Lower leg skin (tissue), 4 donors: ENCODE results near the gene HSPG2. TPM values are rescaled to one million over a fixed set of nuclear protein-coding genes. Genes with fewer than 3 reads are reported as not detected.

ENCODE experiments used
- DNase-seq, 2 donors: peaks; one replicate each; pipeline ENCODE4 v3.0.0-alpha.2; 2019; ENCODE audit warnings: low spot score in 2 of 2
- H3K4me3 ChIP-seq: fragments of 200-600 bp; sonication (generic); 2 replicates; pipeline ENCODE4 v1.5.1; 2017; ENCODE audit warnings: mild to moderate bottlenecking, low read depth; ENCODE audit not compliant: poor library complexity, severe bottlenecking
- POLR2A ChIP-seq, 2 donors: fragments of 450-650 bp; IDR thresholded peaks; one replicate each; pipeline ENCODE4 v1.6.1; 2016 to 2017; ENCODE audit warnings: antibody characterized with exemption in 2 of 2, mild to moderate bottlenecking in 1 of 2, moderate library complexity in 1 of 2
- WGBS, 2 donors: methylation state at CpG; one replicate each; pipeline ENCODE4 v1.1.5; 2018; 5-methylcytosine and 5-hydroxymethylcytosine counted together
- intact Hi-C: fragments of 100-400 bp; cut with DNase I; formaldehyde crosslinking; loops from one replicate; pipeline ENCODE4 v1.15.0; 2023; ENCODE audit warnings: low total_unique reads
- total RNA-seq, 4 donors: library from RNA; depleted of rRNA; stranded (reverse); fragments of >200 nt; gene quantifications; one replicate each; pipeline ENCODE4 v1.1.0, GENCODE V29; 2016
- TF ChIP-seq, protein P1 (sequence below), 3 donors: fragments of 450-650 bp; IDR thresholded peaks; one replicate each; pipeline ENCODE4 v1.5.1; 2016; ENCODE audit warnings: antibody characterized with exemption in 3 of 3, mild to moderate bottlenecking in 3 of 3, moderate library complexity in 2 of 3

The HSPG2 gene
- total RNA-seq, 4 donors from 2014 or later, result 67.9 to 171 (median 99.6) TPM

DNA sequence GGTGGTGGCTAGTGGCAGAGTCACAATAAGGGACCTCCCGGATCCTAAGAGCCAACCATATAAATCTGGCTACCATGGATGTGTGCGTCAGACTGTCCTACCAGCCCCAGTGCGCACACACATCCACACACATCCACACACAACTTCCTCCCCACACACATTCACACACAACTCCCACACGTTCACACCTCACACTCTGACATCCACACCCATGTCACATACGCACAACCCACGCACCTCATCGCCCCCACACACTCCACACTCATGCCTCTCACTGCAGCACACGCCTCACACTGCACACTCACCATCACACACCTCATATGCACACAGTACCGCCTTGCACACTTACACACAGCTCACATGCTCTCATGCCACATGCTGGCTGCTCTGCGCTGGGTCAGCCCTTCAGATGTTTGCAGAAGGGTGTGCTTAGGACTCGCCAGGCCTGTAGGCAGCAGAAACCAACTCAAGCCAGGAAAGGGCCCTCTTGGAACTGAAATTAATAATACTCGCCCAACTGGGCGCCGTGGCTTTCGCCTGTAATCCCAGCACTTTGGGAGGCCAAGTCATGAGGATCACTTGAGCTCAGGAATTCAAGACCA, 122.0 kb downstream of the HSPG2 start:
- TF ChIP-seq, protein P1, sequence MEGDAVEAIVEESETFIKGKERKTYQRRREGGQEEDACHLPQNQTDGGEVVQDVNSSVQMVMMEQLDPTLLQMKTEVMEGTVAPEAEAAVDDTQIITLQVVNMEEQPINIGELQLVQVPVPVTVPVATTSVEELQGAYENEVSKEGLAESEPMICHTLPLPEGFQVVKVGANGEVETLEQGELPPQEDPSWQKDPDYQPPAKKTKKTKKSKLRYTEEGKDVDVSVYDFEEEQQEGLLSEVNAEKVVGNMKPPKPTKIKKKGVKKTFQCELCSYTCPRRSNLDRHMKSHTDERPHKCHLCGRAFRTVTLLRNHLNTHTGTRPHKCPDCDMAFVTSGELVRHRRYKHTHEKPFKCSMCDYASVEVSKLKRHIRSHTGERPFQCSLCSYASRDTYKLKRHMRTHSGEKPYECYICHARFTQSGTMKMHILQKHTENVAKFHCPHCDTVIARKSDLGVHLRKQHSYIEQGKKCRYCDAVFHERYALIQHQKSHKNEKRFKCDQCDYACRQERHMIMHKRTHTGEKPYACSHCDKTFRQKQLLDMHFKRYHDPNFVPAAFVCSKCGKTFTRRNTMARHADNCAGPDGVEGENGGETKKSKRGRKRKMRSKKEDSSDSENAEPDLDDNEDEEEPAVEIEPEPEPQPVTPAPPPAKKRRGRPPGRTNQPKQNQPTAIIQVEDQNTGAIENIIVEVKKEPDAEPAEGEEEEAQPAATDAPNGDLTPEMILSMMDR (IDR thresholded peaks at IDR 0.05), result no peak
- TF ChIP-seq POLR2A (IDR thresholded peaks at IDR 0.05), result no peak
- no peak overlapping the region for H3K4me3 ChIP-seq
- intact Hi-C loops, result no loop called here
- no peak for DNase-seq
- 89 to 90% methylated on average over 15 of the region's 15 CpGs for WGBS, 2 donors

DNA sequence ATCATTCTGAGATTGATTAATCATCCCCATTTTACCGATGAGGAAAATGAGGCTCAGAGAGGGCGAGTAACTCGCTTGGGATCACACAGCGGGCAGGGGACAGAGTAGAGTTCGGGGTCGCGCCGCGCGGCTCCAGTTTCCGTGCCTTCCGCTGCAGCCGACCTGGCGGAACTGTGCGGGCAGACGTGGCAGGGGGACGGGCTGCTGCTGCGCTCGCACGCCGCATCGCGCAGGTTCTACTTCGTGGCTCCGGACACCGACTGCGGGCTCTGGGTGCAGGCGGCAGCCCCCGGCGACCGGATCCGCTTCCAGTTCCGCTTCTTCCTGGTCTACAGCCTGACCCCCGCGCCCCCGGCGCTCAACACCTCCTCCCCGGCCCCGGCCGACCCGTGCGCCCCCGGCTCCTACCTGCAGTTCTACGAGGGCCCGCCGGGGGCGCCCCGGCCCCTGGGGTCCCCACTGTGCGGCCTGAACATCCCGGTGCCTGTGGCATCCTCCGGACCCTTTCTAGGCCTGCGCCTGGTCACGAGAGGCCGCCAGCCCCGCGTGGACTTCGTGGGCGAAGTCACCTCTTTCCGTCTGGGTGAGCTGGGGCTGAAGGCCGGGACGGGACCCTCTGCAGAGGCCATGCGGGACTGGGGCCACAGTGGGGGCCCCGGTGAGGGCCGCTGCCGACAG, 122.7 kb downstream of the HSPG2 start:
- intact Hi-C loops, result no loop called here
- no peak overlapping the region for H3K4me3 ChIP-seq
- TF ChIP-seq POLR2A (IDR thresholded peaks at IDR 0.05), result no peak
- TF ChIP-seq, protein P1 (IDR thresholded peaks at IDR 0.05), result no peak
- 15 to 16% methylated on average over 25 to 38 of the region's 65 CpGs for WGBS, 2 donors
- no peak for DNase-seq

DNA sequence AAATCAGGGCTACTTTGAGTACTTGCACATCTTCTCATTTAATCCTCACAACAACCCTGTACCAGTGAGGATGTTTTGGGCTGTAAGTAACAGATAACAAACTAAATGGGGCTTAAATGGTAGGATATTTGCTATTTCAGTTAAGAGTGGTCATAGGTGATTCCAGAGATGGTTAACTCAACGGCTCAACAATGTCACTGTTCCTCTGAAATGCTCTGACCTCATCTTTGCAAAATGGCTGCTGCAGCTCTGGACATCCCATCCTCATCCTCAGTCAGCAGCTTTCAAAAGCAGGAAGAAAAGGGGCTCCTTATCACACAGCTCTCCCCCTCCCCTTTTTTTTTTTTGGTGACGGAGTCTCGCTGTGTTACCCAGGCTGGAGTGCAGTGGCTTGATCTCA, 123.6 kb downstream of the HSPG2 start:
- intact Hi-C loops, result no loop called here
- no peak overlapping the region for H3K4me3 ChIP-seq
- TF ChIP-seq POLR2A (IDR thresholded peaks at IDR 0.05), result no peak
- TF ChIP-seq, protein P1 (IDR thresholded peaks at IDR 0.05), result no peak
- DNase-seq, result no peak
- WGBS, 2 donors, result 95 to 97% methylated on average over 3 of the region's 3 CpGs

DNA sequence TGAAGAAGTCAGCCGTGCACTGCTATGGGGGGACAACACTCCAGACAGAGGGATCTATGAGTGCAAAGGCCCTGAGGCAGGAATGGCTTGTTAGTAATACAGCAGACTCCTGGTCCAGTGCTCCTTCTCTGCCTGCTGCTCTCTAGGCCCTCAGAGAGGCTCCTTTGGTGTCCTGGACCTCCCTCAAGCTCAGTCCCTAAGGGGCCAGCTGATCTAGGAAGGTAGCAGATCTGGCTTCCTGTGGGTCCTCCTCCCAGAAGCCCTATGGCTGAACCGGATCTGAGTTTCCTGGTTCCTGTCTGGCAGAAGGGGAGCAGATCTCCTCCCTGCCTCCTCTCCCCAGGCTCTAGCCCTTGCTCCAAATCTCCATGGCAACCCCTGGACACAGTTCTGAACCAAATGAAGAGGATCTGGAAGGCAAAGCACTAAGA, 125.2 kb downstream of the HSPG2 start, which contains the start of gene LDLRAD2:
LDLRAD2 (plus strand) TSS at position 391 of the 431 bp plus-strand sequence. CDS start 187 bp downstream, outside the sequence.
- DNase-seq, result no peak
- WGBS, 2 donors, result 57 to 100% methylated on average over 1 to 2 of the region's 2 CpGs
- TF ChIP-seq, protein P1 (IDR thresholded peaks at IDR 0.05), result no peak
- TF ChIP-seq POLR2A (IDR thresholded peaks at IDR 0.05), result no peak
- intact Hi-C loops, result no loop called here
- no peak within 1 kb of the TSS for H3K4me3 ChIP-seq

DNA sequence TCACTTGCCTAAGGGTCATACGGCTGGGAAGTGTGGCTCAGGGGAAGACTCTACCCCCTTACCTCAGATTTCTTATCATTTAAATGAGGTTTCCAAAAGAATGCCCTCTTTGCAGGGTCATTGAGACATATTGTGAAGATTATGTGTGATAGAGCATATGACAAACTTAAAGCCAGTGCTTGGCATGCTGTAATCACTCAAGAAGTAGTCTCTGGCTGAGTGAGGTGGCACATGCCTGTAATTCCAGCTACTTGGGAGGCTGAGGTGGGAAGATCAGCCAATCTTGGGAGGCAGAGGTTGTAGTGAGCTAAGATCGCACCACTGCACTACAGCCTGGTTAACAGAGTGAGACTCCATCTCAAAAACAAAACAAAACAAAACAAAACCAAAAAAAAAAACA, 132.6 kb downstream of the HSPG2 start:
- intact Hi-C loops, result no loop called here
- DNase-seq, result no peak
- 73 to 86% methylated on average over 2 of the region's 2 CpGs for WGBS, 2 donors
- no peak overlapping the region for H3K4me3 ChIP-seq
- TF ChIP-seq, protein P1 (IDR thresholded peaks at IDR 0.05), result no peak
- no peak for TF ChIP-seq POLR2A (IDR thresholded peaks at IDR 0.05)
